Astrocyte (in vitro differentiated cells and primary cell): Measurements from ENCODE around the gene MAN1A1. TPM values are rescaled to one million over a fixed set of nuclear protein-coding genes. Genes with fewer than 3 reads are reported as not detected.

Experiments
- DNase-seq: peaks from one replicate; pipeline ENCODE4 v3.0.0-alpha.2; 2010; ENCODE audit warnings: low read depth
- FAIRE-seq: peaks from 2 replicates; lab custom pipeline; 2011; peaks lifted over from hg19 to GRCh38; lab: Jason Lieb, UNC
- H2AFZ ChIP-seq: 2 replicates; pipeline ENCODE4 v1.6.0; 2012; ENCODE audit warnings: low read depth, low read length, inconsistent platforms
- H3K27ac ChIP-seq: 2 replicates; pipeline ENCODE4 v1.5.1; 2011; ENCODE audit warnings: low read depth, low read length, inconsistent platforms
- H3K27me3 ChIP-seq: 2 replicates; pipeline ENCODE4 v1.6.0; 2011; ENCODE audit warnings: low read length, inconsistent platforms; ENCODE audit not compliant: insufficient read depth
- H3K36me3 ChIP-seq: 2 replicates; pipeline ENCODE4 v1.5.1; 2011; ENCODE audit warnings: low read length, inconsistent platforms; ENCODE audit not compliant: insufficient read depth
- H3K4me1 ChIP-seq: 2 replicates; pipeline ENCODE4 v1.5.1; 2011; ENCODE audit warnings: low read length, inconsistent platforms; ENCODE audit not compliant: insufficient read depth
- H3K4me2 ChIP-seq: 2 replicates; pipeline ENCODE4 v1.6.0; 2012; ENCODE audit warnings: low read length, inconsistent platforms
- H3K4me3 ChIP-seq: 2 replicates; pipeline ENCODE4 v1.5.1; 2011; ENCODE audit warnings: low read depth, mild to moderate bottlenecking, low read length, inconsistent platforms; ENCODE audit not compliant: insufficient read depth
- H3K79me2 ChIP-seq: 2 replicates; pipeline ENCODE4 v1.6.0; 2012; ENCODE audit warnings: mild to moderate bottlenecking, low read length, inconsistent platforms; ENCODE audit not compliant: insufficient read depth
- H3K9ac ChIP-seq: 2 replicates; pipeline ENCODE4 v1.6.0; 2012; ENCODE audit warnings: mild to moderate bottlenecking, low read length, inconsistent platforms
- H3K9me3 ChIP-seq: 2 replicates; pipeline ENCODE4 v1.5.1; 2012; ENCODE audit warnings: low read depth, mild to moderate bottlenecking, low read length, inconsistent platforms; ENCODE audit not compliant: insufficient read depth
- H4K20me1 ChIP-seq: 2 replicates; pipeline ENCODE4 v1.6.0; 2012; ENCODE audit warnings: low read length, inconsistent platforms; ENCODE audit not compliant: insufficient read depth
- H3K27ac Mint-ChIP-seq: one replicate; pipeline ENCODE4 v1.8.0; 2021; ENCODE audit warnings: mild to moderate bottlenecking, mixed read lengths; ENCODE audit not compliant: unreplicated experiment
- H3K27me3 Mint-ChIP-seq: one replicate; pipeline ENCODE4 v1.8.0; 2021; ENCODE audit warnings: low read depth, mixed read lengths; ENCODE audit not compliant: unreplicated experiment
- H3K36me3 Mint-ChIP-seq: one replicate; pipeline ENCODE4 v1.8.0; 2021; ENCODE audit warnings: low read depth, mixed read lengths; ENCODE audit not compliant: unreplicated experiment
- H3K4me1 Mint-ChIP-seq: one replicate; pipeline ENCODE4 v1.8.0; 2021; ENCODE audit warnings: low read depth, mixed read lengths; ENCODE audit not compliant: unreplicated experiment
- H3K4me3 Mint-ChIP-seq: one replicate; pipeline ENCODE4 v1.8.0; 2021; ENCODE audit warnings: mild to moderate bottlenecking, moderate library complexity, mixed read lengths; ENCODE audit not compliant: unreplicated experiment
- H3K9me3 Mint-ChIP-seq: one replicate; pipeline ENCODE4 v1.8.0; 2021; ENCODE audit warnings: mild to moderate bottlenecking, mixed read lengths; ENCODE audit not compliant: unreplicated experiment
- EZH2 ChIP-seq: IDR thresholded peaks from 2 replicates; pipeline ENCODE4 v1.6.1; 2012; ENCODE audit warnings: mild to moderate bottlenecking, low read length, inconsistent platforms; ENCODE audit not compliant: insufficient read depth
- total RNA-seq: library from RNA; stranded (reverse); gene quantifications from 2 replicates; pipeline ENCODE4 v1.2.1, GENCODE V29; 2021
- TF ChIP-seq, protein P1 (sequence below): IDR thresholded peaks from 2 replicates; pipeline ENCODE4 v1.5.1; 2011; ENCODE audit warnings: low read depth, mild to moderate bottlenecking, inconsistent platforms, low read length, moderate library complexity; ENCODE audit not compliant: insufficient read depth

MAN1A1 gene
- total RNA-seq, 1 donor from 2014 or later: 11.7 TPM

- Mint-ChIP-seq H3K9me3 (no peaks in the 10 kb centered on the region), H3K4me1 (peaks cover 7% of the 10 kb centered on the region), H3K27me3 (no peaks in the 10 kb centered on the region), H3K27ac (no peak overlapping the region), H3K4me3 (no peak overlapping the region), H3K36me3 (no peaks in the 10 kb centered on the region)
- no peak overlapping the region for H2AFZ ChIP-seq
- no peak overlapping the region for H3K27ac ChIP-seq
- H3K27me3 ChIP-seq: no peaks in the 10 kb centered on the region
- no peaks in the 10 kb centered on the region for H3K4me1 ChIP-seq
- H3K36me3 ChIP-seq: no peaks in the 10 kb centered on the region
- H3K9me3 ChIP-seq: no peaks in the 10 kb centered on the region
- H4K20me1 ChIP-seq: no peaks in the 10 kb centered on the region
- TF ChIP-seq EZH2: no peak
- TF ChIP-seq, protein P1, sequence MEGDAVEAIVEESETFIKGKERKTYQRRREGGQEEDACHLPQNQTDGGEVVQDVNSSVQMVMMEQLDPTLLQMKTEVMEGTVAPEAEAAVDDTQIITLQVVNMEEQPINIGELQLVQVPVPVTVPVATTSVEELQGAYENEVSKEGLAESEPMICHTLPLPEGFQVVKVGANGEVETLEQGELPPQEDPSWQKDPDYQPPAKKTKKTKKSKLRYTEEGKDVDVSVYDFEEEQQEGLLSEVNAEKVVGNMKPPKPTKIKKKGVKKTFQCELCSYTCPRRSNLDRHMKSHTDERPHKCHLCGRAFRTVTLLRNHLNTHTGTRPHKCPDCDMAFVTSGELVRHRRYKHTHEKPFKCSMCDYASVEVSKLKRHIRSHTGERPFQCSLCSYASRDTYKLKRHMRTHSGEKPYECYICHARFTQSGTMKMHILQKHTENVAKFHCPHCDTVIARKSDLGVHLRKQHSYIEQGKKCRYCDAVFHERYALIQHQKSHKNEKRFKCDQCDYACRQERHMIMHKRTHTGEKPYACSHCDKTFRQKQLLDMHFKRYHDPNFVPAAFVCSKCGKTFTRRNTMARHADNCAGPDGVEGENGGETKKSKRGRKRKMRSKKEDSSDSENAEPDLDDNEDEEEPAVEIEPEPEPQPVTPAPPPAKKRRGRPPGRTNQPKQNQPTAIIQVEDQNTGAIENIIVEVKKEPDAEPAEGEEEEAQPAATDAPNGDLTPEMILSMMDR: no peak
- H3K4me3 ChIP-seq: no peak overlapping the region
- FAIRE-seq (no peak), DNase-seq (no peak)
- no peak overlapping the region for H3K9ac ChIP-seq
- H3K4me2 ChIP-seq: no peak overlapping the region
- H3K79me2 ChIP-seq: no peaks in the 10 kb centered on the region
Observed at GRCh38 chr6:119299694-119300093, 49.9 kb downstream of the MAN1A1 start.

GRCh38 chr6:119297049-119297448 lies 52.5 kb downstream of the MAN1A1 start:
- Histone ChIP-seq H3K9ac (no peak overlapping the region), H3K27ac (no peak overlapping the region), H3K9me3 (no peaks in the 10 kb centered on the region), H3K36me3 (no peaks in the 10 kb centered on the region), H2AFZ (no peak overlapping the region), H3K4me1 (no peaks in the 10 kb centered on the region), H3K4me2 (no peak overlapping the region), H3K27me3 (no peaks in the 10 kb centered on the region), H4K20me1 (no peaks in the 10 kb centered on the region), H3K4me3 (no peak overlapping the region), H3K79me2 (no peaks in the 10 kb centered on the region)
- Mint-ChIP-seq H3K27me3 (no peaks in the 10 kb centered on the region), H3K4me3 (no peak overlapping the region), H3K36me3 (no peaks in the 10 kb centered on the region), H3K27ac (no peak overlapping the region), H3K4me1 (no peaks in the 10 kb centered on the region), H3K9me3 (no peaks in the 10 kb centered on the region)
- FAIRE-seq (no peak), DNase-seq (no peak)
- TF ChIP-seq EZH2: no peak
- TF ChIP-seq, protein P1: no peak

DNA sequence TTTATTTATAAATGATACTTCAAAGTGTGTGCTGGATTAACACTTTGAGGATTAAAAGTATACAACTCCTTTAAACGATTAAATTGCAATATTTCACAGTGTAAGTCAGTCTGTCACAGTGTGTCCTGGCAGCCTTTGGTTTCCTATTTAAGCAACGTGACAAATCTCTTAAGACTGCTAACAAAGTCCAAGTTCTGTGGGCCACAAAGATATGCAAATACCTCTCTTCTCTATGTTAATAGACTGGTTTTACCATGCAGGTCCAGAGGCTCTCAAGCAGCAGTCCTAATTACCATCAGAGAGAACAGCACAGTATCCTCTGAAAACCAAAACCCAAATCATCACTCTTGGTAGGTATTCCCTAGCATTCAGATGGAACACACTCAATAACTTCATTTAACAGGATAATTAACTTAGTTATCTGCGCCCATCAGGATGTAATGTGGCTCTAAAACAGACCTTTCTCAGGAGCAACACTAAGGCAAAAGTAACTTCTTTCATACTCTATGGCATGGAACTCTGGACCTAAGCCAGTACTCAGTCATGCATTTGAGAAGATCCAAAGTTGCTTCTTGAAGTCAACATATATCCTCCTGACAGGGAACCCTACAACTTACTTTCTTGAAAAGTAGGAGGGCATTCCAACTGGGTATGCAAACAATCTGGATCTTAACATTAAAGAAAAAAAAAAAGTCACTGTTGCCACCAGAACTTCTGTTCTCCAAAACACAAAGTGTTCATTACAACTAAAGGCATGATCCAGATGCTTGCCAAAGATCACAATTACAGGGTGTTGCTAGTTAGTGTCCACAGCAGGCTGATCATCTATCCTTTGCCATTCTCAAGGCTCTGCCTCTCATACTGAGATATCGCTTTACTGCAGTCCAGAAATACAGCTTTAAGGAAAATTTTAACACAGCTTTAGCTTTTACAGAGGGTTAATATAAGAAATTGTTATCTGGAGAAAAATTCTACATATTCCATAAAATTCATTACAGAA lies 53.2 kb downstream of the MAN1A1 start:
- H3K27me3 ChIP-seq: no peaks in the 10 kb centered on the region
- H3K36me3 Mint-ChIP-seq: no peaks in the 10 kb centered on the region
- no peaks in the 10 kb centered on the region for H4K20me1 ChIP-seq
- H3K27ac Mint-ChIP-seq: no peak overlapping the region
- no peaks in the 10 kb centered on the region for H3K9me3 ChIP-seq
- no peak overlapping the region for H3K4me3 ChIP-seq
- H3K4me3 Mint-ChIP-seq: no peak overlapping the region
- H3K9me3 Mint-ChIP-seq: no peaks in the 10 kb centered on the region
- H3K9ac ChIP-seq: no peak overlapping the region
- H3K4me1 ChIP-seq: no peaks in the 10 kb centered on the region
- H3K36me3 ChIP-seq: no peaks in the 10 kb centered on the region
- H3K79me2 ChIP-seq: no peaks in the 10 kb centered on the region
- no peaks in the 10 kb centered on the region for H3K4me1 Mint-ChIP-seq
- FAIRE-seq (no peak), DNase-seq (peak; percentile 53)
- H3K27me3 Mint-ChIP-seq: no peaks in the 10 kb centered on the region
- no peak overlapping the region for H3K4me2 ChIP-seq
- H3K27ac ChIP-seq: no peak overlapping the region
- H2AFZ ChIP-seq: no peak overlapping the region
- TF ChIP-seq EZH2: no peak
- TF ChIP-seq, protein P1: no peak
